ENCODE data around the gene R3HCC1L.

The R3HCC1L gene

GRCh38 chr10:98134431-98135221, at the start of gene R3HCC1L (continued):
- TF ChIP-seq ZNF560 (tag by site-specific recombination; IDR thresholded peaks at IDR 0.05; ENCODE audit: borderline replicate concordance) = no peak
- TF ChIP-seq ZNF610 (tag by site-specific recombination; IDR thresholded peaks at IDR 0.05; ENCODE audit: borderline replicate concordance) = no peak
- TF ChIP-seq ZNF132 (tag by site-specific recombination; IDR thresholded peaks at IDR 0.05; ENCODE audit: borderline replicate concordance) = no peak
- TF ChIP-seq ZNF280C (tag by site-specific recombination; IDR thresholded peaks at IDR 0.05) = no peak
- TF ChIP-seq ZNF398 (tag by site-specific recombination; IDR thresholded peaks at IDR 0.05) = no peak
- TF ChIP-seq ZNF624 (tag by site-specific recombination; IDR thresholded peaks at IDR 0.05) = no peak
- TF ChIP-seq ZNF549 (tag by site-specific recombination; IDR thresholded peaks at IDR 0.05) = no peak
- no peak for TF ChIP-seq ZNF510 (tag by site-specific recombination; IDR thresholded peaks at IDR 0.05; ENCODE audit: insufficient replicate concordance)
- TF ChIP-seq ZNF791 (tag by site-specific recombination; IDR thresholded peaks at IDR 0.05) = no peak
- peak; percentile 64 for TF ChIP-seq ZFP37 (tag by site-specific recombination; IDR thresholded peaks at IDR 0.05)
- no peak for TF ChIP-seq ZNF155 (tag by site-specific recombination; IDR thresholded peaks at IDR 0.05)
- peak; percentile 62; the same call in 1 of the 2 replicates for TF ChIP-seq KLF1 (tag by site-specific recombination; IDR thresholded peaks at IDR 0.05)
- no peak; the same call in 1 of the 2 replicates for TF ChIP-seq ZBTB7A (tag by site-specific recombination; IDR thresholded peaks at IDR 0.05; ENCODE audit: low read depth)
- TF ChIP-seq RBAK (tag by site-specific recombination; IDR thresholded peaks at IDR 0.05) = peak; percentile 93; the same call in 1 of the 2 replicates
- no peak for TF ChIP-seq ZNF664 (tag by site-specific recombination; IDR thresholded peaks at IDR 0.05)
- TF ChIP-seq OVOL3 (tag by site-specific recombination; IDR thresholded peaks at IDR 0.05) = no peak
- no peak for TF ChIP-seq TSHZ1 (tag by site-specific recombination; IDR thresholded peaks at IDR 0.05; ENCODE audit: borderline replicate concordance)
- TF ChIP-seq ZNF76 (tag by site-specific recombination; IDR thresholded peaks at IDR 0.05; ENCODE audit: borderline replicate concordance, low read depth) = peak; percentile 94
- no peak for TF ChIP-seq HIC1 (tag by site-specific recombination; IDR thresholded peaks at IDR 0.05)
- TF ChIP-seq ZNF555 (tag by site-specific recombination; conservative IDR thresholded peaks at IDR 0.05) = no peak
- TF ChIP-seq ZIC2 (tag by site-specific recombination; IDR thresholded peaks at IDR 0.05) = no peak; the same call in none of the 2 replicates
- no peak for TF ChIP-seq ZSCAN16 (tag by site-specific recombination; IDR thresholded peaks at IDR 0.05)
- peak; percentile 27; the same call in 1 of the 2 replicates for TF ChIP-seq KLF16 (tag by site-specific recombination; IDR thresholded peaks at IDR 0.05)
- no peak for TF ChIP-seq ZNF596 (tag by site-specific recombination; IDR thresholded peaks at IDR 0.05)
- no peak for TF ChIP-seq ZNF37A (tag by site-specific recombination; IDR thresholded peaks at IDR 0.05)
- peak; percentile 99 for TF ChIP-seq SP3 (tag by site-specific recombination; IDR thresholded peaks at IDR 0.05)
- peak; percentile 81 for TF ChIP-seq YY1 (tag by site-specific recombination; IDR thresholded peaks at IDR 0.05)
- TF ChIP-seq BCL11A (tag by site-specific recombination; IDR thresholded peaks at IDR 0.05; ENCODE audit: low read depth) = no peak; the same call in 1 of the 2 replicates
- no peak for TF ChIP-seq ZNF548 (tag by site-specific recombination; IDR thresholded peaks at IDR 0.05)
- 0 out of 2 replicates have a peak, but pooled peaks have one; percentile 20 for TF ChIP-seq ZNF777 (tag by site-specific recombination; IDR thresholded peaks at IDR 0.05; ENCODE audit: borderline replicate concordance)
- peak; percentile 98 for TF ChIP-seq GLIS2 (tag by site-specific recombination; IDR thresholded peaks at IDR 0.05)

All from HEK293 (cell line).